ENCODE data around the gene ABR.

GRCh38 chr17:954431-955164 is 225.2 kb downstream of the ABR start:
- TF ChIP-seq CTCF (IDR thresholded peaks at IDR 0.05) (no peak), POLR2A (IDR thresholded peaks at IDR 0.05) (no peak), EP300 (IDR thresholded peaks at IDR 0.05) (no peak)
